A549 (cell line): ENCODE results near the gene PGPEP1. TPM values are rescaled to one million over a fixed set of nuclear protein-coding genes. Genes with fewer than 3 reads are reported as not detected.
A peak's percentile ranks its signal among the peaks of the same experiment; 100 is the strongest.
"Not testable (repeated sequence)": the region's sequence is repeated elsewhere in the genome, so short reads cannot be mapped to it uniquely, and the experiment has no call there.

Source experiments
- ATAC-seq, 2 experiments: fragments of 200-7000 bp in 1 of 2; fragments of >200 bp in 1 of 2; cut with Nextera tagmentation in 1 of 2; cut with Tn5 transposase in 1 of 2; 3 replicates each; pipeline versions ENCODE4 v1.8.0 to v1.9.1; 2018 to 2020; ENCODE audit warnings: mild to moderate bottlenecking in 1 of 2, moderate library complexity in 1 of 2
- CTCF ChIA-PET: fragments of 300-600 bp; sonication (Branson Sonifier 250); formaldehyde crosslinking; extraction: SDS; loops from one replicate; lab custom pipeline; 2021; ENCODE audit warnings: antibody characterized with exemption, inconsistent platforms; lab: Yijun Ruan, JAX
- POLR2A ChIA-PET: fragments of 350-600 bp; formaldehyde crosslinking; extraction: SDS; loops from one replicate; lab custom pipeline; 2021; ENCODE audit warnings: antibody characterized with exemption, inconsistent platforms; lab: Yijun Ruan, JAX
- DNase-seq, 2 experiments: peaks; one replicate each; pipeline versions ENCODE4 v3.0.0 to v3.0.0-alpha.2; 2011 to 2016; ENCODE audit warnings: low read depth in 1 of 2, low spot score in 1 of 2
- FAIRE-seq: peaks from 2 replicates; lab custom pipeline; 2011; peaks lifted over from hg19 to GRCh38; lab: Jason Lieb, UNC
- H3K27ac ChIP-seq, 2 experiments: fragments of >200 bp; sonication (Bioruptor Twin); formaldehyde crosslinking; 3 replicates each; pipeline ENCODE4 v1.5.1; 2016 to 2017
- H3K4me1 ChIP-seq: fragments of >200 bp; sonication (Bioruptor Twin); formaldehyde crosslinking; 3 replicates; pipeline ENCODE4 v1.6.1; 2016
- H3K4me2 ChIP-seq: fragments of >200 bp; sonication (Bioruptor Twin); formaldehyde crosslinking; 3 replicates; pipeline ENCODE4 v1.6.1; 2016
- H3K4me3 ChIP-seq: fragments of >200 bp; sonication (Bioruptor Twin); formaldehyde crosslinking; 3 replicates; pipeline ENCODE4 v1.5.1; 2016
- H3K9me3 ChIP-seq: fragments of >200 bp; sonication (Bioruptor Twin); formaldehyde crosslinking; 3 replicates; pipeline ENCODE4 v1.6.1; 2016
- CBX2 ChIP-seq: fragments of 200-600 bp; sonication (generic); IDR thresholded peaks from 2 replicates; pipeline ENCODE4 v1.6.1; 2016; ENCODE audit warnings: low read depth, mild to moderate bottlenecking, borderline replicate concordance
- CEBPB ChIP-seq, 2 experiments: fragments of >200 bp in 1 of 2; sonication (Bioruptor Twin) in 1 of 2; formaldehyde crosslinking in 1 of 2; IDR thresholded peaks; 2 replicates each; pipeline ENCODE4 v1.6.1; 2012 to 2016
- EHF ChIP-seq: fragments of 250-450 bp; sonication (Bioruptor Pico); IDR thresholded peaks from 2 replicates; pipeline ENCODE4 v1.5.0; 2020; ENCODE audit warnings: mild to moderate bottlenecking
- EP300 ChIP-seq, 2 experiments: fragments of >200 bp; sonication (Bioruptor Twin); formaldehyde crosslinking; IDR thresholded peaks; 2 replicates in 1 of 2; 3 replicates in 1 of 2; pipeline ENCODE4 v1.6.1; 2016 to 2017
- FOSB ChIP-seq: fragments of 250-450 bp; sonication (Bioruptor Pico); IDR thresholded peaks from 2 replicates; pipeline ENCODE4 v1.5.0; 2020; ENCODE audit warnings: mild to moderate bottlenecking, moderate library complexity
- FOSL2 ChIP-seq, 2 experiments: fragments of 450-650 bp in 1 of 2; fragments of >200 bp in 1 of 2; sonication (Bioruptor Twin) in 1 of 2; formaldehyde crosslinking; IDR thresholded peaks; 2 replicates each; pipeline versions ENCODE4 v1.5.0 to v1.6.1; 2016 to 2020; ENCODE audit warnings: mild to moderate bottlenecking in 1 of 2, moderate library complexity in 1 of 2
- GATA3 ChIP-seq: IDR thresholded peaks from 2 replicates; pipeline ENCODE4 v1.6.1; 2012; ENCODE audit warnings: borderline replicate concordance
- KDM5A ChIP-seq: fragments of 200-600 bp; sonication (generic); IDR thresholded peaks from 2 replicates; pipeline ENCODE4 v1.6.1; 2016; ENCODE audit warnings: antibody characterized with exemption, mild to moderate bottlenecking
- MAZ ChIP-seq: fragments of 150-350 bp; IDR thresholded peaks from 2 replicates; pipeline ENCODE4 v1.6.1; 2014; ENCODE audit warnings: antibody characterized with exemption, low read depth, low read length, borderline replicate concordance
- MYC ChIP-seq: IDR thresholded peaks from 2 replicates; pipeline ENCODE4 v1.6.1; 2012; ENCODE audit warnings: mild to moderate bottlenecking, inconsistent platforms, low read length, improper control_type of control experiment, borderline replicate concordance
- NR3C1 ChIP-seq: fragments of >200 bp; sonication (Bioruptor Twin); formaldehyde crosslinking; IDR thresholded peaks from 3 replicates; pipeline ENCODE4 v1.6.1; 2017
- PHF8 ChIP-seq: fragments of 200-600 bp; sonication (generic); IDR thresholded peaks from 2 replicates; pipeline ENCODE4 v1.6.1; 2016; ENCODE audit warnings: low read depth, mild to moderate bottlenecking, antibody characterized with exemption, moderate library complexity, borderline replicate concordance
- POLR2AphosphoS2 ChIP-seq: conservative IDR thresholded peaks from 2 replicates; pipeline ENCODE4 v1.6.1; 2012; ENCODE audit warnings: low read length, improper control_type of control experiment, inconsistent platforms
- RAD21 ChIP-seq, 2 experiments: fragments of >200 bp in 1 of 2; sonication (Bioruptor Twin) in 1 of 2; formaldehyde crosslinking in 1 of 2; IDR thresholded peaks in 1 of 2; conservative IDR thresholded peaks in 1 of 2; 2 replicates in 1 of 2; 3 replicates in 1 of 2; pipeline ENCODE4 v1.6.1; 2012 to 2018; ENCODE audit warnings: inconsistent platforms in 1 of 2
- RFX5 ChIP-seq: fragments of 450-650 bp; IDR thresholded peaks from 2 replicates; pipeline ENCODE4 v1.7.1; 2014; ENCODE audit warnings: antibody characterized with exemption, mild to moderate bottlenecking, moderate library complexity
- TFCP2L1 ChIP-seq: fragments of 250-450 bp; sonication (Bioruptor Pico); IDR thresholded peaks from 2 replicates; pipeline ENCODE4 v1.5.0; 2021; ENCODE audit warnings: mild to moderate bottlenecking
- ZC3H11A ChIP-seq: fragments of 450-650 bp; IDR thresholded peaks from 2 replicates; pipeline ENCODE4 v1.6.1; 2014; ENCODE audit warnings: antibody characterized with exemption, mild to moderate bottlenecking
- ZSCAN20 ChIP-seq: fragments of 250-450 bp; sonication (Bioruptor Pico); IDR thresholded peaks from 2 replicates; pipeline ENCODE4 v1.8.0; 2022; ENCODE audit warnings: mild to moderate bottlenecking, moderate library complexity
- WGBS: methylation state at CpG from one replicate; pipeline ENCODE4 v1.1.6; 2017; ENCODE audit errors: missing lambda C conversion rate; 5-methylcytosine and 5-hydroxymethylcytosine counted together
- polyA plus RNA-seq, 4 experiments: library from polyadenylated mRNA; depleted of rRNA in 3 of 4; stranded (reverse); fragments of >200 nt; fragmentation: RNase III in 1 of 4; extraction: RNeasy Plus Mini Kit Qiagen cat#74134 plus additional on column Dnase treatment in 1 of 4; gene quantifications; 2 replicates in 3 of 4; 3 replicates in 1 of 4; pipeline ENCODE4 v1.2.3, GENCODE V29; 2011 to 2017

PGPEP1 gene
- polyA plus RNA-seq, 2 of the 4 experiments (the other 2 are of a cell fraction), result 5.3 to 7.1 TPM

GRCh38 chr19:18351544-18351943, 11.1 kb downstream of the PGPEP1 start (continued):
- TF ChIP-seq TFCP2L1 (CRISPR knock-in tag), result no peak
- TF ChIP-seq MYC, result no peak
- TF ChIP-seq MAZ, result no peak

- CTCF ChIA-PET, result interaction anchor here (1.5 to 2.2 kb wide), 4 partner anchors 25 to 98 kb away, joined by 3 to 8 read pairs (median 4); no protein-coding TSS in a partner anchor
- FAIRE-seq (no peak), ATAC-seq (no peak), DNase-seq (no peak)
- no peak overlapping the region for H3K4me3 ChIP-seq
- POLR2A ChIA-PET, result interaction anchor here (0.7 to 1.7 kb wide), 3 partner anchors 32 to 36 kb away, joined by 3 to 6 read pairs (median 3); partner anchors contain the start of gene GDF15
- peaks cover 7% of the 10 kb centered on the region; the same call in 1 of the 3 replicates for H3K4me1 ChIP-seq
- 82% methylated on average over 8 of the region's 8 CpGs for WGBS
- TF ChIP-seq CEBPB (IDR thresholded peaks at IDR 0.05), result peak; percentile 56 to 79; a peak in 3 of 4 replicates
- TF ChIP-seq PHF8, result no peak
- no peak for TF ChIP-seq EP300 (IDR thresholded peaks at IDR 0.05)
- TF ChIP-seq, all 56 proteins: peak for 1
- H3K27ac ChIP-seq, result peak overlapping the region in 1 of 2 experiments; percentile 55; a peak in 3 of 6 replicates
- no peak overlapping the region for H3K4me2 ChIP-seq
- peaks cover 4% of the 10 kb centered on the region; the same call in 1 of the 3 replicates for H3K9me3 ChIP-seq
Measured at GRCh38 chr19:18353378-18354005, 13.1 kb downstream of the PGPEP1 start.

GRCh38 chr19:18354743-18355142, 14.3 kb downstream of the PGPEP1 start:
- WGBS, result 95% methylated on average over 7 of the region's 7 CpGs
- not testable (repeated sequence) for H3K9me3 ChIP-seq, ATAC-seq, H3K4me3 ChIP-seq, H3K4me1 ChIP-seq, H3K4me2 ChIP-seq, FAIRE-seq, DNase-seq
- CTCF ChIA-PET, result interaction anchor here (1.0 to 7.3 kb wide), 6 partner anchors 10 to 97 kb away, joined by 3 to 37 read pairs (median 4); no protein-coding TSS in a partner anchor
- peak overlapping the region in 1 of 2 experiments; percentile 55; a peak in 1 of 6 replicates for H3K27ac ChIP-seq
- POLR2A ChIA-PET, result interaction anchor here (0.6 to 1.7 kb wide), 2 partner anchors 31 to 49 kb away, joined by 6 read pairs; partner anchors contain the start of gene GDF15

- no peak for ATAC-seq
- DNase-seq, result no peak
- no peak overlapping the region for H3K4me3 ChIP-seq
- H3K9me3 ChIP-seq, result peaks cover 4% of the 10 kb centered on the region; the same call in 1 of the 3 replicates
- CTCF ChIA-PET, result interaction anchor here (1.2 to 7.3 kb wide), 3 partner anchors 31 to 54 kb away, joined by 3 to 37 read pairs (median 14); no protein-coding TSS in a partner anchor
- 0 out of 6 replicates have a peak overlapping the region, but pooled peaks of 1 of the 2 experiments have one; percentile 3 for H3K27ac ChIP-seq
- TF ChIP-seq KDM5A (no peak), FOSB (CRISPR knock-in tag) (no peak), ZC3H11A (no peak), RAD21 (conservative IDR thresholded peaks at IDR 0.05 in 1 of 2, IDR thresholded peaks at IDR 0.05 in 1 of 2) (no peak), GATA3 (no peak), FOSL2 (IDR thresholded peaks at IDR 0.05) (no peak), FOSL2 (CRISPR knock-in tag; IDR thresholded peaks at IDR 0.05) (no peak), TFCP2L1 (CRISPR knock-in tag) (no peak), RFX5 (no peak), POLR2AphosphoS2 (no peak), NR3C1 (no peak), CBX2 (no peak), ZSCAN20 (CRISPR knock-in tag) (no peak), MYC (no peak), EHF (CRISPR knock-in tag) (no peak)
- no peak for FAIRE-seq
- H3K4me2 ChIP-seq, result no peak overlapping the region
- 94% methylated on average over 2 of the region's 3 CpGs for WGBS
- POLR2A ChIA-PET, result interaction anchor here (1.2 kb wide), 1 partner anchor 29 kb away, joined by 7 read pairs; the partner anchor contains the start of gene GDF15
- H3K4me1 ChIP-seq, result no peaks in the 10 kb centered on the region
Measured at GRCh38 chr19:18357041-18357440, 16.6 kb downstream of the PGPEP1 start.
